HCT116 (cell line): ENCODE data around the gene SFPQ. TPM values are rescaled to one million over a fixed set of nuclear protein-coding genes. Genes with fewer than 3 reads are reported as not detected.

Experiments used
- ELF1 ChIP-seq: IDR thresholded peaks from 2 replicates; pipeline ENCODE4 v1.6.1; 2012; ENCODE audit warnings: low read depth, borderline replicate concordance
- RAD21 ChIP-seq: IDR thresholded peaks from 2 replicates; pipeline ENCODE4 v1.6.1; 2012; ENCODE audit warnings: low read depth, mild to moderate bottlenecking
- SIN3A ChIP-seq: IDR thresholded peaks from 2 replicates; pipeline ENCODE4 v1.6.1; 2012; ENCODE audit warnings: low read depth
- total RNA-seq: library from RNA; stranded (reverse); gene quantifications from one replicate; pipeline ENCODE4 v1.2.1, GENCODE V29; 2021; ENCODE audit not compliant: unreplicated experiment
- TF ChIP-seq, protein P1 (sequence below): IDR thresholded peaks from 2 replicates; pipeline ENCODE4 v1.6.1; 2012; ENCODE audit warnings: low read depth

Gene SFPQ
- total RNA-seq, 1 experiment from 2014 or later, result 327 TPM

DNA sequence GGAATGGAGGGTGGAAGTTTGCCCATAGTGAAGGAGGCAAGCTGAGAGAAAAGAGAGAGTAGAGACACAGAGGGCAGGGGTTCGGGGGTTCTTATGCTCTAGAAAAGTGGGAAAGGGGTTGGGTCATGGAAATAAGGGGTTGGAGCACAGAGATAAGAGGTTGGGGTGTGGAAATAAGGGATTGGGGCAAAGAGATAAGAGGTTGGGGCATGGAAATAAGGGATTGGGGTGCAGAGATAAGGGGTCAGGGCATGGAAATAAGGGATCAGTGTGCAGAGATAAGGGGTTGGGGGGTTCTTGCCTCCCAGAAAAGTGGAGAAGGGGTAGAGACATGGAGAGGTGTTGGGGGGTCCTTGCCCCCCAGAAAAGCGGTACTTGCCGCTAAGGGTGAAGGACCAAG, 56.2 kb downstream of the SFPQ start (continued):
- TF ChIP-seq, protein P1, sequence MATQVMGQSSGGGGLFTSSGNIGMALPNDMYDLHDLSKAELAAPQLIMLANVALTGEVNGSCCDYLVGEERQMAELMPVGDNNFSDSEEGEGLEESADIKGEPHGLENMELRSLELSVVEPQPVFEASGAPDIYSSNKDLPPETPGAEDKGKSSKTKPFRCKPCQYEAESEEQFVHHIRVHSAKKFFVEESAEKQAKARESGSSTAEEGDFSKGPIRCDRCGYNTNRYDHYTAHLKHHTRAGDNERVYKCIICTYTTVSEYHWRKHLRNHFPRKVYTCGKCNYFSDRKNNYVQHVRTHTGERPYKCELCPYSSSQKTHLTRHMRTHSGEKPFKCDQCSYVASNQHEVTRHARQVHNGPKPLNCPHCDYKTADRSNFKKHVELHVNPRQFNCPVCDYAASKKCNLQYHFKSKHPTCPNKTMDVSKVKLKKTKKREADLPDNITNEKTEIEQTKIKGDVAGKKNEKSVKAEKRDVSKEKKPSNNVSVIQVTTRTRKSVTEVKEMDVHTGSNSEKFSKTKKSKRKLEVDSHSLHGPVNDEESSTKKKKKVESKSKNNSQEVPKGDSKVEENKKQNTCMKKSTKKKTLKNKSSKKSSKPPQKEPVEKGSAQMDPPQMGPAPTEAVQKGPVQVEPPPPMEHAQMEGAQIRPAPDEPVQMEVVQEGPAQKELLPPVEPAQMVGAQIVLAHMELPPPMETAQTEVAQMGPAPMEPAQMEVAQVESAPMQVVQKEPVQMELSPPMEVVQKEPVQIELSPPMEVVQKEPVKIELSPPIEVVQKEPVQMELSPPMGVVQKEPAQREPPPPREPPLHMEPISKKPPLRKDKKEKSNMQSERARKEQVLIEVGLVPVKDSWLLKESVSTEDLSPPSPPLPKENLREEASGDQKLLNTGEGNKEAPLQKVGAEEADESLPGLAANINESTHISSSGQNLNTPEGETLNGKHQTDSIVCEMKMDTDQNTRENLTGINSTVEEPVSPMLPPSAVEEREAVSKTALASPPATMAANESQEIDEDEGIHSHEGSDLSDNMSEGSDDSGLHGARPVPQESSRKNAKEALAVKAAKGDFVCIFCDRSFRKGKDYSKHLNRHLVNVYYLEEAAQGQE, result no peak
- no peak for TF ChIP-seq ELF1
- TF ChIP-seq RAD21, result no peak
- TF ChIP-seq SIN3A, result no peak
- TF ChIP-seq, all 23 proteins: peak for 0

Other genes starting within 250 kb of the SFPQ start
- 14.6 TPM for gene TMEM35B, start 207.8 kb downstream of the SFPQ start, total RNA-seq
- gene ZMYM6, start 161.2 kb downstream of the SFPQ start, total RNA-seq, result 14.4 TPM
- 37.6 TPM for gene ZMYM1, start 113.8 kb downstream of the SFPQ start, total RNA-seq
- 58.0 TPM for gene ZMYM4, start 75.6 kb upstream of the SFPQ start, total RNA-seq